ENCODE measurements around the gene KREMEN1. TPM values are rescaled to one million over a fixed set of nuclear protein-coding genes. Genes with fewer than 3 reads are reported as not detected.

KREMEN1 gene
- total and polyA plus RNA-seq, 8 donors, result 5.4 to 34.5 (median 11.6) TPM

DNA sequence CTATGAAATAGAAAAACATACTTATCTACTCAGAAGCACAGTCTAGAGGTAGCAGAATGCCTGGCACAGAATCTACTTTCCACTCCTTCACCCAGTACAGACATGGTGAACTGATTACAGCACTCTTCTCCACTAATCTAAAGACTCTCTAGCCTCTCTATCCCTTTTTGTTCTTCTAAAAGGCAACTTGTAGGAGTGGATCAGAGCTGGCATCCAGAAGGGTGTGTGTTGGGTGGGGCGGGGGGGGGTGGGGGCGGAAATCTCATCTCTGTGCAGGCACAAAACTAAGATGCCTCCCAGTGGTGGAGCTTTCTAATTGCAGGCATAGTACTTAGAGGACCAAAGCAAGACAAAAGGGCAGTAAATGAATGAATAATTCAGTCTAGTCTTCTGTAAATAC is 121.3 kb downstream of the KREMEN1 start:
- H3K4me3 ChIP-seq, result no peak overlapping the region
- TF ChIP-seq POLR2AphosphoS5 (IDR thresholded peaks at IDR 0.05), result no peak
- no peak for TF ChIP-seq POLR2A (IDR thresholded peaks at IDR 0.05)
- no peak for TF ChIP-seq EP300 (IDR thresholded peaks at IDR 0.05)
- no peak for TF ChIP-seq CTCF (IDR thresholded peaks at IDR 0.05)
- H3K4me1 ChIP-seq, result peaks cover 0 to 7% (median 0%) of the 10 kb centered on the region in 4 donors
- no peak for DNase-seq
- H3K27me3 ChIP-seq, result no peaks in the 10 kb centered on the region
- H3K9me3 ChIP-seq, result peaks cover 0 to 3% (median 0%) of the 10 kb centered on the region in 4 donors
- intact Hi-C loops (cut with DNase I; ENCODE audit: low total_unique reads), result no loop called here
- WGBS, 5 donors, result 74 to 80% (median 78%) methylated on average over 2 of the region's 2 CpGs
- no peak overlapping the region for H3K27ac ChIP-seq
- no peaks in the 10 kb centered on the region for H3K36me3 ChIP-seq

DNA sequence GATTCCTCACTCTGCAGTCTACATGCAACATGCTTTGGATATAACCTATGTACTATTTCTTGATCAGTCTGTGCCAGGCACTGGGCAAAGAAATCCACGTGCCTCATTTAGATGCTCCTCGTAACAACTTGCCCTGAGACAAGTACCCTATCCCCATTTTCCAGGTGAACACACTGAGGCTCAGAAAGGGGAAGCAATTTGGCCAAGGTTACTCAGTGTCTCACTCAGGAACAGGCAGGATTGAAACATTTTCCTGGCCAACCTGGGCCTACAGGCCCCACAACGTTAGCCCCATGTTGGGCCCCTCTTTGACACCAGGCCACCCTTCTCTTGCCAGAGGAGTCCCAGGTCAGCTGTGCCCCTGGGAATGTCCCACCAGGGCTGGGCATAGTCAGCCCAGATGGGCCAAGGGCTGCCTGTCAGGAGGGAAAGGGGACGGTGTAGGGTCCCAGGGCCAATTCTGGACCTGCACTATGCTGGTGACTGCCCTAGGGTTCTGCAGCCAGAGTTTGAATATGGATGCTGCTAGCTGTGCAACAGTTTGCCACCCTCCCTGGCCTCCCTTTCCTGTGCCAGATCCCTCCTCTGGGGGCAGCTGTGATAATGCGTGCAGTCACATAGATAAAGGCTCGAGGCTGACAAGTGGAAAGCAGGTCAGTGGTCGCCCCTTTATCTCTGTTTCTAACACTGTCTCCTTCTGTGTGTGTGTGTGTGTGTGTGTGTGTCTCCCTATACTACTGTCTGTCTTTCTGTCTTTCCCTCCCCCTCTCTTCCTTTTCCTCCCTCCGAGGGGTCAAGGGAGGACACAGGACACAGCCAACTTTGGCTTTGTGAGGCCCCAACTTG is 122.5 kb downstream of the KREMEN1 start:
- intact Hi-C loops (cut with DNase I; ENCODE audit: low total_unique reads), result no loop called here
- Histone ChIP-seq H3K4me3 (no peak overlapping the region), H3K36me3 (no peaks in the 10 kb centered on the region), H3K9me3 (peaks cover 0 to 3% (median 0%) of the 10 kb centered on the region in 4 donors), H3K27ac (no peak overlapping the region), H3K4me1 (peaks cover 0 to 7% (median 0%) of the 10 kb centered on the region in 4 donors), H3K27me3 (no peaks in the 10 kb centered on the region)
- 50 to 70% (median 58%) methylated on average over 7 to 8 of the region's 8 CpGs for WGBS, 5 donors
- no peak for TF ChIP-seq POLR2A (IDR thresholded peaks at IDR 0.05)
- TF ChIP-seq CTCF (IDR thresholded peaks at IDR 0.05), result no peak
- no peak for TF ChIP-seq POLR2AphosphoS5 (IDR thresholded peaks at IDR 0.05)
- no peak for TF ChIP-seq EP300 (IDR thresholded peaks at IDR 0.05)
- no peak for DNase-seq

- intact Hi-C loops (cut with DNase I; ENCODE audit: low total_unique reads), result no loop called here
- WGBS, 5 donors, result 60 to 75% (median 74%) methylated on average over 7 to 10 of the region's 10 CpGs
- Histone ChIP-seq H3K36me3 (no peaks in the 10 kb centered on the region), H3K27ac (no peak overlapping the region), H3K4me3 (no peak overlapping the region), H3K4me1 (peaks cover 0 to 7% (median 0%) of the 10 kb centered on the region in 4 donors), H3K9me3 (peaks cover 0 to 3% (median 0%) of the 10 kb centered on the region in 4 donors), H3K27me3 (no peaks in the 10 kb centered on the region)
- no peak for DNase-seq
- TF ChIP-seq CTCF (IDR thresholded peaks at IDR 0.05), result no peak
- TF ChIP-seq EP300 (IDR thresholded peaks at IDR 0.05), result no peak
- TF ChIP-seq POLR2AphosphoS5 (IDR thresholded peaks at IDR 0.05), result no peak
- TF ChIP-seq POLR2A (IDR thresholded peaks at IDR 0.05), result no peak
These were observed 123.3 kb downstream of the KREMEN1 start for GRCh38 chr22:29195964-29196666.

DNA sequence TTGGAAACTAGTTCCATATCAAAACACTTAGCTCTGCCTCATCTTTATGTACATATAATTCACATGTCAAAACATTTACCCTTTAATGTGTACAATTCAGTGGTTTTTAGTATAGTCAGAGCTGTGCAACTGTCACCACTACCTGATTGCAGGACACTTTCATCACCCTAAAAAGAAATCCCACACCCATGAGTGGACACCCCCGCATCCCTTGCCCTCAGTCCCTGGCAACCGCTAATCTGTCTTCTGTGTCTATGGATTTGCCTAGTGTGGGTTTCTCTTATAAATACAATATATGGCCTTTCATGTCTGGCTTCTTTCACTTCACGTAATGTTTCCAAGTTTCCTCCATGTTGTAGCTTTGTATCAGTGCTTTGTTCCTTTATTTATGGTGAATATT is 124.3 kb downstream of the KREMEN1 start:
- Histone ChIP-seq H3K4me3 (no peak overlapping the region), H3K36me3 (no peaks in the 10 kb centered on the region), H3K9me3 (peaks cover 0 to 3% (median 0%) of the 10 kb centered on the region in 4 donors), H3K4me1 (peaks cover 0 to 13% (median 4%) of the 10 kb centered on the region in 4 donors), H3K27me3 (no peaks in the 10 kb centered on the region), H3K27ac (no peak overlapping the region)
- intact Hi-C loops (cut with DNase I; ENCODE audit: low total_unique reads), result no loop called here
- WGBS, 5 donors, result 89 to 98% (median 95%) methylated on average over 3 of the region's 3 CpGs
- TF ChIP-seq CTCF (IDR thresholded peaks at IDR 0.05), result no peak
- TF ChIP-seq EP300 (IDR thresholded peaks at IDR 0.05), result no peak
- no peak for TF ChIP-seq POLR2AphosphoS5 (IDR thresholded peaks at IDR 0.05)
- TF ChIP-seq POLR2A (IDR thresholded peaks at IDR 0.05), result no peak
- DNase-seq, result no peak
